Prostate gland (tissue), 2 donors: ENCODE data around the gene TMEM18.

Source experiments
- CTCF ChIP-seq, 4 experiments: fragments of 200-600 bp in 2 of 4; fragments of 450-650 bp in 2 of 4; sonication (generic) in 2 of 4; IDR thresholded peaks; 1 replicate in 3 of 4; 2 replicates in 1 of 4; pipeline ENCODE4 v1.5.1; 2016 to 2019; ENCODE audit warnings: antibody characterized with exemption in 4 of 4, mild to moderate bottlenecking in 2 of 4, moderate library complexity in 2 of 4
- POLR2A ChIP-seq: fragments of 450-650 bp; IDR thresholded peaks from one replicate; pipeline ENCODE4 v1.6.1; 2016; ENCODE audit warnings: antibody characterized with exemption, mild to moderate bottlenecking

GRCh38 chr2:694906-695510 lies 17.8 kb upstream of the TMEM18 start:
- TF ChIP-seq CTCF (IDR thresholded peaks at IDR 0.05) (no peak), POLR2A (no peak)
